Stomach (tissue), 9 donors: ENCODE measurements around the gene JMJD7. TPM values are rescaled to one million over a fixed set of nuclear protein-coding genes. Genes with fewer than 3 reads are reported as not detected.

ENCODE experiments used
- DNase-seq, 2 donors: peaks; one replicate each; pipeline versions ENCODE4 v3.0.0 to v3.0.0-alpha.2; 2013 to 2019
- H3K27ac ChIP-seq, 5 donors: fragments of 200-600 bp in 4 of 5; sonication (generic) in 4 of 5; one replicate each; pipeline ENCODE4 v1.5.1; 2013 to 2019; ENCODE audit warnings: mild to moderate bottlenecking in 1 of 5, moderate library complexity in 1 of 5
- H3K27me3 ChIP-seq, 3 donors: fragments of 200-600 bp; sonication (generic); one replicate each; pipeline ENCODE4 v1.5.1; 2017 to 2019; ENCODE audit warnings: mixed run types in 1 of 3
- H3K36me3 ChIP-seq, 4 donors: fragments of 200-600 bp; sonication (generic); 1 replicate in 3 of 4; 2 replicates in 1 of 4; pipeline ENCODE4 v1.5.1; 2016 to 2019
- H3K4me1 ChIP-seq, 4 donors: fragments of 200-600 bp; sonication (generic); one replicate each; pipeline ENCODE4 v1.5.1; 2016 to 2019
- H3K4me3 ChIP-seq, 4 donors: fragments of 200-600 bp; sonication (generic) in 3 of 4; one replicate each; pipeline ENCODE4 v1.5.1; 2016 to 2019; ENCODE audit warnings: mild to moderate bottlenecking in 1 of 4
- H3K9me3 ChIP-seq, 4 donors: fragments of 200-600 bp; sonication (generic); one replicate each; pipeline ENCODE4 v1.5.1; 2016 to 2019
- EP300 ChIP-seq: sonication (generic); formaldehyde crosslinking; IDR thresholded peaks from one replicate; pipeline ENCODE4 v1.6.1; 2017; ENCODE audit warnings: antibody characterized with exemption
- POLR2A ChIP-seq, 4 donors: fragments of 450-650 bp; IDR thresholded peaks; one replicate each; pipeline ENCODE4 v1.6.1; 2016; ENCODE audit warnings: antibody characterized with exemption in 4 of 4, control low read depth in 2 of 4, mild to moderate bottlenecking in 1 of 4, moderate library complexity in 1 of 4
- POLR2AphosphoS5 ChIP-seq, 3 donors: sonication (generic); formaldehyde crosslinking; IDR thresholded peaks; one replicate each; pipeline ENCODE4 v1.6.1; 2016; ENCODE audit warnings: antibody characterized with exemption in 3 of 3
- WGBS, 5 donors: extraction: QIAGEN DNeasy Blood & Tissue Kit in 3 of 5; methylation state at CpG; one replicate each; pipeline versions ENCODE4 v1.1.5 to v1.1.7; 2013 to 2018; 5-methylcytosine and 5-hydroxymethylcytosine counted together
- intact Hi-C: fragments of 100-400 bp; cut with DNase I; formaldehyde crosslinking; loops from one replicate; pipeline ENCODE4 v1.15.1; 2023; ENCODE audit warnings: low total_unique reads
- polyA plus RNA-seq, 3 donors: library from polyadenylated mRNA; stranded (reverse); fragments of 200-250 nt; gene quantifications; one replicate each; pipeline ENCODE4 v1.2.3, GENCODE V29; 2013
- total RNA-seq, 5 donors: library from RNA; depleted of rRNA; stranded (reverse); fragments of >200 nt; gene quantifications; one replicate each; pipeline versions ENCODE4 v1.1.0 to v1.2.3, GENCODE V29; 2014 to 2016
- TF ChIP-seq, protein P1 (sequence below), 7 experiments: fragments of 450-650 bp in 4 of 7; fragments of 200-600 bp in 3 of 7; sonication (generic) in 3 of 7; IDR thresholded peaks; one replicate each; pipeline ENCODE4 v1.5.1; 2016 to 2019; ENCODE audit warnings: antibody characterized with exemption in 7 of 7, control low read depth in 2 of 7, mild to moderate bottlenecking in 1 of 7
- donor health status: healthy with polysubstance abuse.
- donor health status: Bipolar disorder and iron deficiency.
- donor health status: healthy.

The JMJD7 gene
- total and polyA plus RNA-seq, 8 donors = 0.55 to 24.2 (median 10.0) TPM; not detected in 2

DNA sequence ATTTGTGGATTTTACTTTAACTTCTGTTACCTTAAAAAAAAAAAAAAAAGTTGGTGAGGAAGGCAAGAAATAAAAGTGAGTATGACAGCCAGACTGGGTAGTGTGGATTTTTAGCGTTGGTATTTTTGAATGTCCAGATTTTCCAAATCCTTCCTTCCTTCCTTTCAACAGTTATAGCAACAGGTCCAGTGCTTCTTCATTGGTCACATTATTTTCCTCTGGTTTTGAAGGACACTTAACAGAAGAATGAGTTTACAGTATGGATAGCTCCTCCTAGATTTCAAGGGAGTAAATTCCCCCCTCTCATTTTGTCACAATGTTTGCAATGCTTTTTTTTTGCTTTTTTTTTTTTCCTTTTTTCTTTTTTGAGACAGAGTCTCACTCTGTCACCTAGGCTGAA is 47.2 kb upstream of the JMJD7 start:
- H3K36me3 ChIP-seq = no peaks in the 10 kb centered on the region
- H3K9me3 ChIP-seq = no peaks in the 10 kb centered on the region
- TF ChIP-seq EP300 (no peak), POLR2AphosphoS5 (IDR thresholded peaks at IDR 0.05) (no peak)
- no peak overlapping the region for H3K4me3 ChIP-seq
- no peak for DNase-seq
- peak overlapping the region in 4 of 5 donors; percentile 20 to 67 (median 55) for H3K27ac ChIP-seq
- intact Hi-C loops = no loop called here
- peaks cover 41 to 85% (median 71%) of the 10 kb centered on the region in 4 donors for H3K4me1 ChIP-seq
- 33 to 71% (median 47%) methylated on average over 1 of the region's 1 CpG for WGBS, 5 donors
- H3K27me3 ChIP-seq = no peaks in the 10 kb centered on the region

DNA sequence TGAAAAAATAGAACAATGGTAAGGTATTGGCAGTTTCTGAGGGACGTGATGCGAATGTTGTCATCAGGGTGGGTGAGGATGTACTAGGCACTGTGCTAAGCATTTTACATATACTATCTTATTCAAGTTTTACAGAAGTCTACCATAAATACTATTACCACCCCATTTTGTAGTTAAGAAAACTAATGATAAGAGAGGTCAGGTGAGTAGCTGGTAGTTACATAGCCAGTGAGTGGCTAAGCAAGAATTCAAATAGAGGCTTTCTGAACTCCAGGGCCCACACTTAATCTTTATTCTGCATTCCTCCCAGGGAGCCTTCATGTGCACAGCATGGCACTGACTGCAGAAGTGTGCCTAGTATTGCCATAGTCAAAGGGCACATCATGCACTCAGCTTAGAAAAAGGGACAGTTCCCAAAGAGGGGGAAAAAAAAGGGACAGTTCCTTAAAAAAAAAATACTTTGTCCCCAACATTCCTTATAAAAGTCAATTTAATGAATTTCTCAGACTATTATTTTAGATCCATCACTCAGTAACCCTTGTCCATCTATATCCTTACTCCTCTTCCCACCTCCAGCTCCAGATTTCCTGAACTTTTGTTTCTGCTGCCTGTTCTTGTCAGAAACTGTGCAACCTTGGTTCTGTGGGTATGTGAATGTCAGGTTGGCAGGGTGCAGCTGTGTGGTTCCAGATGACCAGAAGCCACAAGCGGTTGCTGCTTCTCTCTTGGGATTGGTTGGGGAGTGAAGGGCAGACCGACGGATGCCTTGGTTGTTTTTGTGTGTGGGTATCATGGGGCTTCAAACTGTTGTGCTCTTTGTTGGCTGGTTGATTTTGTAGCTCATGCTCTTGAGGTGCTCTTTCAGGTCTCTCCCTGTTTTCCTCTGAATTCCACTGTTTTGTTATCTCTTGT is 45.3 kb upstream of the JMJD7 start:
- Histone ChIP-seq H3K27ac (peak overlapping the region in 4 of 5 donors; percentile 1 to 63 (median 38)), H3K4me3 (no peak overlapping the region), H3K36me3 (no peaks in the 10 kb centered on the region), H3K4me1 (peaks cover 24 to 70% (median 55%) of the 10 kb centered on the region in 4 donors), H3K27me3 (no peaks in the 10 kb centered on the region), H3K9me3 (no peaks in the 10 kb centered on the region)
- 81 to 91% (median 88%) methylated on average over 5 of the region's 5 CpGs for WGBS, 5 donors
- no peak for DNase-seq
- TF ChIP-seq POLR2AphosphoS5 (IDR thresholded peaks at IDR 0.05) (no peak), EP300 (no peak), POLR2A (IDR thresholded peaks at IDR 0.05) (no peak)
- TF ChIP-seq, protein P1, sequence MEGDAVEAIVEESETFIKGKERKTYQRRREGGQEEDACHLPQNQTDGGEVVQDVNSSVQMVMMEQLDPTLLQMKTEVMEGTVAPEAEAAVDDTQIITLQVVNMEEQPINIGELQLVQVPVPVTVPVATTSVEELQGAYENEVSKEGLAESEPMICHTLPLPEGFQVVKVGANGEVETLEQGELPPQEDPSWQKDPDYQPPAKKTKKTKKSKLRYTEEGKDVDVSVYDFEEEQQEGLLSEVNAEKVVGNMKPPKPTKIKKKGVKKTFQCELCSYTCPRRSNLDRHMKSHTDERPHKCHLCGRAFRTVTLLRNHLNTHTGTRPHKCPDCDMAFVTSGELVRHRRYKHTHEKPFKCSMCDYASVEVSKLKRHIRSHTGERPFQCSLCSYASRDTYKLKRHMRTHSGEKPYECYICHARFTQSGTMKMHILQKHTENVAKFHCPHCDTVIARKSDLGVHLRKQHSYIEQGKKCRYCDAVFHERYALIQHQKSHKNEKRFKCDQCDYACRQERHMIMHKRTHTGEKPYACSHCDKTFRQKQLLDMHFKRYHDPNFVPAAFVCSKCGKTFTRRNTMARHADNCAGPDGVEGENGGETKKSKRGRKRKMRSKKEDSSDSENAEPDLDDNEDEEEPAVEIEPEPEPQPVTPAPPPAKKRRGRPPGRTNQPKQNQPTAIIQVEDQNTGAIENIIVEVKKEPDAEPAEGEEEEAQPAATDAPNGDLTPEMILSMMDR (IDR thresholded peaks at IDR 0.05) = no peak
- intact Hi-C loops = no loop called here

- H3K27ac ChIP-seq = peak overlapping the region in 4 of 5 donors; percentile 25 to 63 (median 46)
- H3K27me3 ChIP-seq = no peaks in the 10 kb centered on the region
- H3K4me3 ChIP-seq = no peak overlapping the region
- no peaks in the 10 kb centered on the region for H3K36me3 ChIP-seq
- H3K9me3 ChIP-seq = no peaks in the 10 kb centered on the region
- TF ChIP-seq POLR2AphosphoS5 (IDR thresholded peaks at IDR 0.05) (peak in 1 of 3 donors; percentile 45), EP300 (no peak)
- intact Hi-C loops = no loop called here
- DNase-seq = peak in 1 of 2 donors; percentile 53
- WGBS, 5 donors = 35 to 58% (median 43%) methylated on average over 1 of the region's 1 CpG
- H3K4me1 ChIP-seq = peaks cover 21 to 70% (median 54%) of the 10 kb centered on the region in 4 donors
Observed at GRCh38 chr15:41783296-41783695, 44.6 kb upstream of the JMJD7 start.

GRCh38 chr15:41788262-41788661 is 39.6 kb upstream of the JMJD7 start:
- no peaks in the 10 kb centered on the region for H3K27me3 ChIP-seq
- no peaks in the 10 kb centered on the region for H3K36me3 ChIP-seq
- peaks cover 31 to 68% (median 50%) of the 10 kb centered on the region in 4 donors for H3K4me1 ChIP-seq
- intact Hi-C loops = no loop called here
- H3K4me3 ChIP-seq = no peak overlapping the region
- H3K9me3 ChIP-seq = no peaks in the 10 kb centered on the region
- peak overlapping the region in 4 of 5 donors; percentile 17 to 59 (median 46) for H3K27ac ChIP-seq
- WGBS, 5 donors = 45 to 68% (median 58%) methylated on average over 3 of the region's 3 CpGs
- TF ChIP-seq EP300 (no peak), POLR2A (IDR thresholded peaks at IDR 0.05) (no peak), POLR2AphosphoS5 (IDR thresholded peaks at IDR 0.05) (no peak)
- TF ChIP-seq, protein P1 (IDR thresholded peaks at IDR 0.05) = no peak
- DNase-seq = no peak

GRCh38 chr15:41789236-41789635 is 38.7 kb upstream of the JMJD7 start:
- no peaks in the 10 kb centered on the region for H3K27me3 ChIP-seq
- no peaks in the 10 kb centered on the region for H3K9me3 ChIP-seq
- intact Hi-C loops = no loop called here
- no peak overlapping the region for H3K4me3 ChIP-seq
- peaks cover 30 to 64% (median 43%) of the 10 kb centered on the region in 4 donors for H3K4me1 ChIP-seq
- H3K36me3 ChIP-seq = no peaks in the 10 kb centered on the region
- 25 to 38% (median 31%) methylated on average over 4 of the region's 4 CpGs for WGBS, 5 donors
- peak overlapping the region; percentile 17 to 59 (median 53) for H3K27ac ChIP-seq
- TF ChIP-seq EP300 = no peak
- no peak for TF ChIP-seq POLR2A (IDR thresholded peaks at IDR 0.05)
- TF ChIP-seq, protein P1 (IDR thresholded peaks at IDR 0.05) = no peak
- TF ChIP-seq POLR2AphosphoS5 (IDR thresholded peaks at IDR 0.05) = peak in 1 of 3 donors; percentile 36
- DNase-seq = peak in 1 of 2 donors; percentile 73
